ENCODE measurements around the gene SEPSECS. TPM values are rescaled to one million over a fixed set of nuclear protein-coding genes. Genes with fewer than 3 reads are reported as not detected.

Gene SEPSECS
- total and polyA plus RNA-seq, 9 of the 15 experiments (the other 6 are each of a cell fraction or from before 2014, with no cell fraction given) = 3.9 to 17.2 (median 7.9) TPM

- Histone ChIP-seq H3K36me3 (ENCODE audit: control insufficient read depth, insufficient read depth, low read length) (no peaks in the 10 kb centered on the region), H3K27me3 (ENCODE audit: control insufficient read depth in 2 of 2, insufficient read depth in 2 of 2, low read length in 2 of 2) (peaks cover 13 to 47% of the 10 kb centered on the region in 2 experiments), H4K20me1 (replicated peaks; ENCODE audit: control insufficient read depth, insufficient read depth, low read length) (peaks cover 5% of the 10 kb centered on the region; the same call in 1 of the 2 replicates), H3K4me2 (ENCODE audit: insufficient read depth, low read length) (no peak overlapping the region), H3K27ac (ENCODE audit: extremely low read depth, low read depth, low read length) (no peak overlapping the region), H3K4me3 (no peak overlapping the region), H2AFZ (ENCODE audit: low read depth, low read length) (no peak overlapping the region), H3K9ac (ENCODE audit: insufficient read depth in 1 of 2, low read depth in 2 of 2, low read length in 2 of 2) (no peak overlapping the region), H3K9me1 (ENCODE audit: control insufficient read depth, insufficient read depth, low read length) (no peaks in the 10 kb centered on the region), H3K9me3 (replicated peaks; ENCODE audit: control insufficient read depth, insufficient read depth, low read depth, low read length) (no peaks in the 10 kb centered on the region), H3K79me2 (ENCODE audit: control insufficient read depth, insufficient read depth, low read length) (no peaks in the 10 kb centered on the region), H3K4me1 (replicated peaks in 1 of 2; ENCODE audit: control insufficient read depth in 2 of 2, insufficient read depth in 2 of 2, low read length in 2 of 2) (peaks cover 0 to 3% of the 10 kb centered on the region in 2 experiments; a peak in 2 of 5 replicates)
- WGBS (ENCODE audit: insufficient coverage, low coverage, missing lambda C conversion rate) = 5% methylated on average over 11 of the region's 11 CpGs
- CTCF ChIA-PET (ENCODE audit: low intra/inter-chr PET ratio) = no interaction called here
- intact Hi-C loops (cut with micrococcal nuclease) (no loop called here), in situ Hi-C loops (cut with MboI) (no loop called here)
- ATAC-seq (no peak), DNase-seq (ENCODE audit: extremely low read depth in 1 of 4, low spot score in 3 of 4) (peak in 2 of 4 experiments; percentile 18 to 25), FAIRE-seq (no peak)
- POLR2A ChIA-PET = interaction anchor here (1.5 kb wide), 1 partner anchor 21 kb away, joined by 3 read pairs; no protein-coding TSS in a partner anchor
- BruUV-seq (replicated peaks) = no TSS peak
- TF ChIP-seq SRSF9 (IDR thresholded peaks at IDR 0.05; ENCODE audit: borderline replicate concordance, low read depth, low read length) = no peak
- no peak for TF ChIP-seq MAFG (tag; conservative IDR thresholded peaks at IDR 0.05)
- TF ChIP-seq C11orf30 (IDR thresholded peaks at IDR 0.05; ENCODE audit: low read depth) = no peak
- TF ChIP-seq, protein P1, sequence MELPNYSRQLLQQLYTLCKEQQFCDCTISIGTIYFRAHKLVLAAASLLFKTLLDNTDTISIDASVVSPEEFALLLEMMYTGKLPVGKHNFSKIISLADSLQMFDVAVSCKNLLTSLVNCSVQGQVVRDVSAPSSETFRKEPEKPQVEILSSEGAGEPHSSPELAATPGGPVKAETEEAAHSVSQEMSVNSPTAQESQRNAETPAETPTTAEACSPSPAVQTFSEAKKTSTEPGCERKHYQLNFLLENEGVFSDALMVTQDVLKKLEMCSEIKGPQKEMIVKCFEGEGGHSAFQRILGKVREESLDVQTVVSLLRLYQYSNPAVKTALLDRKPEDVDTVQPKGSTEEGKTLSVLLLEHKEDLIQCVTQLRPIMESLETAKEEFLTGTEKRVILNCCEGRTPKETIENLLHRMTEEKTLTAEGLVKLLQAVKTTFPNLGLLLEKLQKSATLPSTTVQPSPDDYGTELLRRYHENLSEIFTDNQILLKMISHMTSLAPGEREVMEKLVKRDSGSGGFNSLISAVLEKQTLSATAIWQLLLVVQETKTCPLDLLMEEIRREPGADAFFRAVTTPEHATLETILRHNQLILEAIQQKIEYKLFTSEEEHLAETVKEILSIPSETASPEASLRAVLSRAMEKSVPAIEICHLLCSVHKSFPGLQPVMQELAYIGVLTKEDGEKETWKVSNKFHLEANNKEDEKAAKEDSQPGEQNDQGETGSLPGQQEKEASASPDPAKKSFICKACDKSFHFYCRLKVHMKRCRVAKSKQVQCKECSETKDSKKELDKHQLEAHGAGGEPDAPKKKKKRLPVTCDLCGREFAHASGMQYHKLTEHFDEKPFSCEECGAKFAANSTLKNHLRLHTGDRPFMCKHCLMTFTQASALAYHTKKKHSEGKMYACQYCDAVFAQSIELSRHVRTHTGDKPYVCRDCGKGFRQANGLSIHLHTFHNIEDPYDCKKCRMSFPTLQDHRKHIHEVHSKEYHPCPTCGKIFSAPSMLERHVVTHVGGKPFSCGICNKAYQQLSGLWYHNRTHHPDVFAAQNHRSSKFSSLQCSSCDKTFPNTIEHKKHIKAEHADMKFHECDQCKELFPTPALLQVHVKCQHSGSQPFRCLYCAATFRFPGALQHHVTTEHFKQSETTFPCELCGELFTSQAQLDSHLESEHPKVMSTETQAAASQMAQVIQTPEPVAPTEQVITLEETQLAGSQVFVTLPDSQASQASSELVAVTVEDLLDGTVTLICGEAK (IDR thresholded peaks at IDR 0.05) = peak; percentile 85
- TF ChIP-seq, protein P1 (CRISPR knock-in tag; IDR thresholded peaks at IDR 0.05) = peak; percentile 58; the same call in 1 of the 2 replicates
- no peak for TF ChIP-seq HNRNPK (IDR thresholded peaks at IDR 0.05; ENCODE audit: low read depth, low read length, poor library complexity, severe bottlenecking)
These were observed 47.8 kb downstream of the SEPSECS start for GRCh38 chr4:25112366-25112994.
